GM23338 (cell line): ENCODE data around the gene USP43. TPM values are rescaled to one million over a fixed set of nuclear protein-coding genes. Genes with fewer than 3 reads are reported as not detected.
A peak's percentile ranks its signal among the peaks of the same experiment; 100 is the strongest.

Experiments
- ATAC-seq: fragments of 200-7000 bp; cut with Tn5 transposase; 3 replicates; pipeline ENCODE4 v1.9.1; 2020
- DNase-seq: peaks from one replicate; pipeline ENCODE4 v3.0.0-alpha.2; 2015; ENCODE audit warnings: low spot score
- H2AFZ ChIP-seq: fragments of 200-600 bp; sonication (generic); 2 replicates; pipeline ENCODE4 v1.8.0; 2016; ENCODE audit warnings: antibody characterized with exemption, mild to moderate bottlenecking, moderate library complexity
- H3F3A ChIP-seq: fragments of 200-600 bp; sonication (generic); replicated peaks from 2 replicates; pipeline ENCODE4 v1.8.0; 2017; ENCODE audit warnings: antibody characterized with exemption, mixed run types, low read depth
- H3K27ac ChIP-seq: fragments of 200-600 bp; sonication (generic); 2 replicates; pipeline ENCODE4 v1.6.1; 2016; ENCODE audit warnings: low read depth
- H3K27me3 ChIP-seq: fragments of 200-600 bp; sonication (generic); 2 replicates; pipeline ENCODE4 v1.8.0; 2016; ENCODE audit warnings: mild to moderate bottlenecking, mixed run types, moderate library complexity; ENCODE audit not compliant: insufficient read depth
- H3K36me3 ChIP-seq: fragments of 200-600 bp; sonication (generic); 2 replicates; pipeline ENCODE4 v1.8.0; 2016; ENCODE audit warnings: mild to moderate bottlenecking; ENCODE audit not compliant: insufficient read depth
- H3K4me1 ChIP-seq: fragments of 200-600 bp; sonication (generic); 2 replicates; pipeline ENCODE4 v1.8.0; 2016; ENCODE audit warnings: mild to moderate bottlenecking, moderate library complexity; ENCODE audit not compliant: insufficient read depth
- H3K4me2 ChIP-seq: fragments of 200-600 bp; sonication (generic); 2 replicates; pipeline ENCODE4 v1.7.1; 2017; ENCODE audit warnings: mixed run types
- H3K4me3 ChIP-seq: fragments of 200-600 bp; sonication (generic); 2 replicates; pipeline ENCODE4 v1.6.1; 2016; ENCODE audit warnings: mixed run types
- H3K79me2 ChIP-seq: fragments of 200-600 bp; sonication (generic); replicated peaks from 2 replicates; pipeline ENCODE4 v1.8.0; 2017; ENCODE audit warnings: mild to moderate bottlenecking; ENCODE audit not compliant: insufficient read depth
- H3K9me2 ChIP-seq: fragments of 200-600 bp; sonication (generic); 2 replicates; pipeline ENCODE4 v1.8.0; 2017; ENCODE audit not compliant: insufficient read depth
- H4K20me1 ChIP-seq: fragments of 200-600 bp; sonication (generic); replicated peaks from 2 replicates; pipeline ENCODE4 v1.8.0; 2017; ENCODE audit warnings: mild to moderate bottlenecking; ENCODE audit not compliant: insufficient read depth
- H3K27ac Mint-ChIP-seq: 2 replicates; pipeline ENCODE4 v1.8.0; 2020; ENCODE audit warnings: inconsistent platforms, mild to moderate bottlenecking, moderate library complexity, mixed read lengths
- H3K27me3 Mint-ChIP-seq: 3 replicates; pipeline ENCODE4 v1.8.0; 2022; ENCODE audit warnings: low read depth, mild to moderate bottlenecking, moderate library complexity, mixed read lengths, inconsistent platforms; ENCODE audit not compliant: insufficient read depth, poor library complexity
- H3K36me3 Mint-ChIP-seq: 3 replicates; pipeline ENCODE4 v1.8.0; 2021; ENCODE audit warnings: low read depth, mild to moderate bottlenecking, inconsistent platforms, moderate library complexity, mixed read lengths
- H3K4me1 Mint-ChIP-seq: 3 replicates; pipeline ENCODE4 v1.8.0; 2020; ENCODE audit warnings: mild to moderate bottlenecking, inconsistent platforms, mixed read lengths
- H3K4me3 Mint-ChIP-seq: 3 replicates; pipeline ENCODE4 v1.8.0; 2021; ENCODE audit warnings: moderate library complexity, mild to moderate bottlenecking, inconsistent platforms, mixed read lengths
- H3K9me3 Mint-ChIP-seq: 3 replicates; pipeline ENCODE4 v1.8.0; 2020; ENCODE audit warnings: moderate library complexity, mild to moderate bottlenecking, inconsistent platforms, mixed read lengths
- CREB1 ChIP-seq: fragments of 250-450 bp; sonication (Bioruptor Pico); IDR thresholded peaks from 2 replicates; pipeline ENCODE4 v1.5.0; 2020; ENCODE audit warnings: low read depth, mild to moderate bottlenecking, moderate library complexity
- EZH2 ChIP-seq: fragments of 200-600 bp; sonication (generic); IDR thresholded peaks from one replicate; pipeline ENCODE4 v1.8.0; 2017; ENCODE audit warnings: antibody characterized with exemption, mild to moderate bottlenecking, low read depth; ENCODE audit not compliant: unreplicated experiment
- EZH2phosphoT487 ChIP-seq: fragments of 200-600 bp; sonication (generic); IDR thresholded peaks from one replicate; pipeline ENCODE4 v1.8.1; 2018; ENCODE audit warnings: antibody characterized with exemption; ENCODE audit not compliant: unreplicated experiment
- JUNB ChIP-seq: IDR thresholded peaks from one replicate; pipeline ENCODE4 v1.6.1; 2016; ENCODE audit warnings: antibody characterized with exemption; ENCODE audit not compliant: unreplicated experiment
- NANOG ChIP-seq: IDR thresholded peaks from 2 replicates; pipeline ENCODE4 v1.6.1; 2016; ENCODE audit warnings: antibody characterized with exemption, borderline replicate concordance
- POLR2AphosphoS5 ChIP-seq: IDR thresholded peaks from 2 replicates; pipeline ENCODE4 v1.6.1; 2016; ENCODE audit warnings: antibody characterized with exemption, low read depth
- STAT1 ChIP-seq: IDR thresholded peaks from one replicate; pipeline ENCODE4 v1.6.1; 2016; ENCODE audit warnings: antibody characterized with exemption; ENCODE audit not compliant: unreplicated experiment
- ZNF331 ChIP-seq: fragments of 250-450 bp; sonication (Bioruptor Pico); IDR thresholded peaks from 2 replicates; pipeline ENCODE4 v1.5.0; 2020; ENCODE audit warnings: low read depth, mild to moderate bottlenecking, moderate library complexity
- polyA plus RNA-seq: library from polyadenylated mRNA; unstranded; fragments of >200 nt; fragmentation: Nextera tagmentation; extraction: Ambion mirVana; gene quantifications from 2 replicates; pipeline ENCODE4 v1.2.1, GENCODE V29; 2016
- total RNA-seq: library from RNA; depleted of rRNA; stranded (reverse); fragments of >200 nt; shearing (Covaris generic); gene quantifications from 2 replicates; pipeline ENCODE4 v1.2.3, GENCODE V29; 2014
- TF ChIP-seq, protein P1 (sequence below), 2 experiments: fragments of 200-600 bp in 1 of 2; sonication (generic) in 1 of 2; conservative IDR thresholded peaks; 2 replicates each; pipeline versions ENCODE4 v1.5.1 to v1.6.1; 2016 to 2017; ENCODE audit warnings: antibody characterized with exemption in 2 of 2, low read depth in 2 of 2, mild to moderate bottlenecking in 2 of 2, moderate library complexity in 1 of 2

Gene USP43
- total and polyA plus RNA-seq, 2 experiments from 2014 or later = 5.7 to 12.5 TPM

DNA sequence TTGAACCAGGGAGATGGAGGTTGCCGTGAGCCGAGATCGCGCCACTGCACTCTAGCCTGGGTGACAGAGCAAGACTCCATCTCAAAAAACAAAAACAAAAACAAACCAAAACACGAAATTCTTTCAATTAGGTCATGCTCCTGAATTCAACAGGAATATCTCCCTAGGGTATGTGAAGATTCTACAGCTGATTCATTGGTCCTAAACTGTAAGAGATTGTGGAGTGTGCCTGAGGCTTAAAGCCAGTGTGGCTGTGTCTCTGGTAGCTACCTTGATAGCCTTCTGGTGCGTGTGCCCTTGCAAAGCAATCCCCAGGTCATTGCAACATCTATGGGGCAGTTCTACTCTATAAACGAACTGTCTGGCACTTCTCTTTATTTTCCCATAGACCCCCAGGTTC is 48.4 kb downstream of the USP43 start:
- peaks cover 2% of the 10 kb centered on the region for H3K27me3 Mint-ChIP-seq
- no peak overlapping the region for H3K4me3 Mint-ChIP-seq
- Histone ChIP-seq H3K27me3 (no peaks in the 10 kb centered on the region), H3K4me3 (no peak overlapping the region), H3F3A (no peaks in the 10 kb centered on the region), H3K4me1 (no peaks in the 10 kb centered on the region), H4K20me1 (peaks cover 4% of the 10 kb centered on the region; the same call in 1 of the 2 replicates), H2AFZ (no peak overlapping the region), H3K79me2 (no peaks in the 10 kb centered on the region), H3K27ac (no peak overlapping the region), H3K36me3 (peaks cover 6% of the 10 kb centered on the region; the same call in 1 of the 2 replicates), H3K4me2 (no peak overlapping the region), H3K9me2 (no peaks in the 10 kb centered on the region)
- ATAC-seq = no peak
- H3K9me3 Mint-ChIP-seq = no peaks in the 10 kb centered on the region
- no peak for DNase-seq
- H3K36me3 Mint-ChIP-seq = peaks cover 27% of the 10 kb centered on the region
- H3K4me1 Mint-ChIP-seq = no peaks in the 10 kb centered on the region
- TF ChIP-seq JUNB = no peak
- TF ChIP-seq EZH2phosphoT487 = no peak
- no peak for TF ChIP-seq ZNF331 (CRISPR knock-in tag)
- no peak for TF ChIP-seq CREB1 (CRISPR knock-in tag)
- TF ChIP-seq NANOG = no peak
- TF ChIP-seq, protein P1, sequence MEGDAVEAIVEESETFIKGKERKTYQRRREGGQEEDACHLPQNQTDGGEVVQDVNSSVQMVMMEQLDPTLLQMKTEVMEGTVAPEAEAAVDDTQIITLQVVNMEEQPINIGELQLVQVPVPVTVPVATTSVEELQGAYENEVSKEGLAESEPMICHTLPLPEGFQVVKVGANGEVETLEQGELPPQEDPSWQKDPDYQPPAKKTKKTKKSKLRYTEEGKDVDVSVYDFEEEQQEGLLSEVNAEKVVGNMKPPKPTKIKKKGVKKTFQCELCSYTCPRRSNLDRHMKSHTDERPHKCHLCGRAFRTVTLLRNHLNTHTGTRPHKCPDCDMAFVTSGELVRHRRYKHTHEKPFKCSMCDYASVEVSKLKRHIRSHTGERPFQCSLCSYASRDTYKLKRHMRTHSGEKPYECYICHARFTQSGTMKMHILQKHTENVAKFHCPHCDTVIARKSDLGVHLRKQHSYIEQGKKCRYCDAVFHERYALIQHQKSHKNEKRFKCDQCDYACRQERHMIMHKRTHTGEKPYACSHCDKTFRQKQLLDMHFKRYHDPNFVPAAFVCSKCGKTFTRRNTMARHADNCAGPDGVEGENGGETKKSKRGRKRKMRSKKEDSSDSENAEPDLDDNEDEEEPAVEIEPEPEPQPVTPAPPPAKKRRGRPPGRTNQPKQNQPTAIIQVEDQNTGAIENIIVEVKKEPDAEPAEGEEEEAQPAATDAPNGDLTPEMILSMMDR (conservative IDR thresholded peaks at IDR 0.05; ENCODE audit: low read depth in 2 of 2) = no peak
- TF ChIP-seq STAT1 = no peak
- no peak for TF ChIP-seq POLR2AphosphoS5
- no peak overlapping the region for H3K27ac Mint-ChIP-seq

DNA sequence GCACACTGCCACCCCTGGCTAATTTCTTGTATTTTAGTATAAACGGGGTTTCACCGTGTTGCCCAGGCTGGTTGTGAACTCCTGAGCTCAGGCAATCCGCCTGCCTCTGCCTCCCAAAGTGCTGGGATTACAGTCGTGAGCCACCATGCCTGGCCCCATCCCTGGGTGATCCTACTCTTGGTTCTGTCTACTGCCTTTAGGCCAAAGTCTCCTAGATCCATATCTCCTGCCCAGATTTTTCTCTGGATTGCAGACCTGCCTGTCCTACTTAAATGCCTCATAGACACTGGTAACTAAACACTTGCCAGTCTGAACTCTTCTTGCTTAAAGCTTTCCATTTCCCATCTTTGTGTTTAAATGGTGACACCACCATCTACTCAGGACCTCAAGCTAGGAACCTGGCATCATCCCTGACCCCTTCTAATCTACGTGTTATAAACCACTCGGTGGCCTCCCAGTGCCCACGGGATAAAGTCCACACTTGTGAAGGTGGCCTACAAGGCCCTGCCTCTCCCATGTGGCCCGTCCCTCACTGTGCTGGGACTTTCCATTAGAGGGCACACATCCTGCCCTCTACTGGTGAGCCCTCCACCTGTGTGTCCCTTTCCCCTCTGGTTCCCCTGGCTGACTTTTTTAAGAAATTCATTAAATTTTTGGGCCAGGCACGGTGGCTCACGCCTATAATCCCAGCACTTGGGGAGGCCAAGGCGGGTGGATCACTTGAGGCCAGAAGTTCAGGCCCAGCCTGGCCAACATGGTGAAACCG is 51.1 kb downstream of the USP43 start:
- ATAC-seq (peak; percentile 81), DNase-seq (peak; percentile 42)
- H3K9me2 ChIP-seq = no peaks in the 10 kb centered on the region
- H3K79me2 ChIP-seq = no peaks in the 10 kb centered on the region
- no peak overlapping the region for H3K4me2 ChIP-seq
- Mint-ChIP-seq H3K27ac (peak overlapping the region; percentile 41; the same call in 1 of the 2 replicates), H3K27me3 (peaks cover 4% of the 10 kb centered on the region), H3K4me3 (no peak overlapping the region), H3K9me3 (no peaks in the 10 kb centered on the region), H3K4me1 (no peaks in the 10 kb centered on the region), H3K36me3 (peaks cover 23% of the 10 kb centered on the region)
- no peaks in the 10 kb centered on the region for H3F3A ChIP-seq
- no peak overlapping the region for H3K27ac ChIP-seq
- TF ChIP-seq NANOG (no peak), EZH2 (no peak)
- TF ChIP-seq, protein P1 (conservative IDR thresholded peaks at IDR 0.05; ENCODE audit: low read depth in 2 of 2) = peak; percentile 53 to 63
- H3K36me3 ChIP-seq = no peaks in the 10 kb centered on the region; the same call in 1 of the 2 replicates
- H4K20me1 ChIP-seq = peaks cover 4% of the 10 kb centered on the region; the same call in 1 of the 2 replicates
- H2AFZ ChIP-seq = no peak overlapping the region
- no peaks in the 10 kb centered on the region for H3K27me3 ChIP-seq
- H3K4me1 ChIP-seq = no peaks in the 10 kb centered on the region
- H3K4me3 ChIP-seq = no peak overlapping the region
